ENCODE results near the gene BEAN1. TPM values are rescaled to one million over a fixed set of nuclear protein-coding genes. Genes with fewer than 3 reads are reported as not detected.

The BEAN1 gene
- under 1 TPM; 0.42 to 0.48 TPM for total RNA-seq
- long read RNA-seq, donor 1, partial matches to known transcripts: 0 of 5 reads
- long read RNA-seq, donor 1, other reads (novel, unspliced or antisense): 5 of 5 reads
- long read RNA-seq, donor 2, partial matches to known transcripts: 0 of 5 reads
- long read RNA-seq, donor 2, other reads (novel, unspliced or antisense): 5 of 5 reads

- intact Hi-C loops (cut with DNase I): no loop called here
- no peak for DNase-seq (ENCODE audit: low spot score)
Observed at GRCh38 chr16:66427036-66427860, at the start of gene BEAN1. BEAN1 (plus strand) TSS chr16:66427295; CDS start chr16:66437677, 10,382 bp downstream.

GRCh38 chr16:66377324-66377723 lies 49.8 kb upstream of the BEAN1 start:
- no peak for DNase-seq (ENCODE audit: low spot score)
- intact Hi-C loops (cut with DNase I): loop anchor here in 1 of 2 donors (2.0 kb wide), 1 partner anchor 53 kb away; no protein-coding TSS in a partner anchor

- peak; percentile 28 for DNase-seq (ENCODE audit: low spot score)
Observed at GRCh38 chr16:66378741-66379570, 48.1 kb upstream of the BEAN1 start.

GRCh38 chr16:66379571-66379941 lies 47.5 kb upstream of the BEAN1 start:
- intact Hi-C loops (cut with DNase I): no loop called here
- no peak for DNase-seq (ENCODE audit: low spot score)

More at GRCh38 chr16:66378741-66379570, 48.1 kb upstream of the BEAN1 start:
- intact Hi-C loops (cut with DNase I): no loop called here

- DNase-seq (ENCODE audit: low spot score): no peak
- intact Hi-C loops (cut with DNase I): no loop called here
Observed at GRCh38 chr16:66380421-66380820, 46.7 kb upstream of the BEAN1 start.

GRCh38 chr16:66381585-66382170 lies 45.4 kb upstream of the BEAN1 start:
- peak; percentile 7 for DNase-seq (ENCODE audit: low spot score)

GRCh38 chr16:66382171-66382965 lies 44.7 kb upstream of the BEAN1 start:
- DNase-seq (ENCODE audit: low spot score): peak; percentile 75
- intact Hi-C loops (cut with DNase I): loop anchor here in 1 of 2 donors (1.0 kb wide), 1 partner anchor 49 kb away; no protein-coding TSS in a partner anchor

More at GRCh38 chr16:66381585-66382170, 45.4 kb upstream of the BEAN1 start:
- intact Hi-C loops (cut with DNase I): loop anchor here in 1 of 2 donors (1.0 kb wide), 1 partner anchor 48 kb away; no protein-coding TSS in a partner anchor

GRCh38 chr16:66382966-66383299 lies 44.2 kb upstream of the BEAN1 start:
- no peak for DNase-seq (ENCODE audit: low spot score)
- intact Hi-C loops (cut with DNase I): loop anchor here in 1 of 2 donors (1.0 kb wide), 1 partner anchor 50 kb away; no protein-coding TSS in a partner anchor

- peak; percentile 25 for DNase-seq (ENCODE audit: low spot score)
- intact Hi-C loops (cut with DNase I): no loop called here
Observed at GRCh38 chr16:66383551-66383950, 43.5 kb upstream of the BEAN1 start.

- no peak for DNase-seq (ENCODE audit: low spot score)
- intact Hi-C loops (cut with DNase I): no loop called here
Observed at GRCh38 chr16:66385415-66385814, 41.7 kb upstream of the BEAN1 start.

- DNase-seq (ENCODE audit: low spot score): no peak
Observed at GRCh38 chr16:66386629-66387622, 40.2 kb upstream of the BEAN1 start.

GRCh38 chr16:66387817-66388332 lies 39.2 kb upstream of the BEAN1 start:
- intact Hi-C loops (cut with DNase I): no loop called here
- no peak for DNase-seq (ENCODE audit: low spot score)

More at GRCh38 chr16:66386629-66387622, 40.2 kb upstream of the BEAN1 start:
- intact Hi-C loops (cut with DNase I): no loop called here

GRCh38 chr16:66388350-66389139 lies 38.5 kb upstream of the BEAN1 start:
- no peak for DNase-seq (ENCODE audit: low spot score)
- intact Hi-C loops (cut with DNase I): no loop called here

- intact Hi-C loops (cut with DNase I): no loop called here
- no peak for DNase-seq (ENCODE audit: low spot score)
Observed at GRCh38 chr16:66389256-66390176, 37.6 kb upstream of the BEAN1 start.

- no peak for DNase-seq (ENCODE audit: low spot score)
- intact Hi-C loops (cut with DNase I): no loop called here
Observed at GRCh38 chr16:66390346-66391108, 36.6 kb upstream of the BEAN1 start.

Data from posterior vena cava (tissue), 2 donors.